ENCODE results near the gene ZNF853.
"Not testable (repeated sequence)": the region's sequence is repeated elsewhere in the genome, so short reads cannot be mapped to it uniquely, and the experiment has no call there.

The ZNF853 gene

GRCh38 chr7:6653071-6654003, 37.9 kb downstream of the ZNF853 start:
- DNase-seq, result no peak

- no peak for DNase-seq
These were observed 38.9 kb downstream of the ZNF853 start for GRCh38 chr7:6654113-6654841.

GRCh38 chr7:6654842-6655610, 39.6 kb downstream of the ZNF853 start:
- DNase-seq, result no peak

GRCh38 chr7:6655636-6656385, 40.4 kb downstream of the ZNF853 start:
- no peak for DNase-seq

GRCh38 chr7:6656413-6656812, 41.0 kb downstream of the ZNF853 start:
- no peak for DNase-seq

GRCh38 chr7:6658618-6659345, 43.4 kb downstream of the ZNF853 start:
- no peak for DNase-seq

GRCh38 chr7:6670851-6671250, 55.4 kb downstream of the ZNF853 start:
- not testable (repeated sequence) for DNase-seq

All from NCI-H526 (cell line).